GM18867 (cell line): ENCODE data around the gene TBC1D14.
"Not testable (repeated sequence)": the region's sequence is repeated elsewhere in the genome, so short reads cannot be mapped to it uniquely, and the experiment has no call there.

Source experiments
- ATAC-seq: cut with Tn5 transposase; IDR thresholded peaks from one replicate; pipeline ENCODE4 v1.9.1; 2021; ENCODE audit warnings: mild to moderate bottlenecking, moderate library complexity; ENCODE audit not compliant: unreplicated experiment

Gene TBC1D14

DNA sequence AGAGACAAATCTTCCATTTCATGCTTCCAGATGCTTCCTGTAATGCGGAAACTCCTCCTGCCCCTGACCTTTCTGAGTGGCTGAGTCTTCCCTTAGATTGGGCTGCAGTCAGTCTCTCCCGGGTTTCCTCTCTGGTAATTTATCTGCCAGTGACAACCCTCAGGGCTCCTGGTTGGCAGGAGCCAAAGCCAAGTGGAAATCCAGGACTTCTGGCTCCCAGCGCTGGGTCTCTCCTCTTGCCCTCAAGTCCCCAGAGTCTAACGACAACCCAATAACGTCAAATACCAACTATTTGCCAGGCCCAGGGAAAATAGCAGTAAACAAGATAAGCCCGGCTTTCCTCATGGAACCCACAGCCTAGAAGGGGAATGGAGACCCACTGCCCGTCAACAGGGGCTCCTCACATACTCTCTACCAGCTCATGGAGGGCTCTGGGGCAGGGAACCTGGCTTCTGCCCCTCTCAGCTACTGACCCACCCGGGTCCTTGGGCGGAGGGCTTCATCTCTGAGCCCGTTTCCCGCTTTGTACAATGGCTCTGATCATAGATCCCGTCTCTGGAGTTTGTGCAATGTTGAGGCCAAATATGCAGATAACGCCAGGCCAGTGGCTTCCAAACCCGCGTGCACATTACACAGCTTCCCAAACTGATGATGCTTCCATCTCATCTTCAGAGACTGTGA, 1.1 kb upstream of the TBC1D14 start:
- ATAC-seq, result no peak

GRCh38 chr4:6909970-6910339, 329 bp downstream of the TBC1D14 start:
- peak; percentile 45 for ATAC-seq

DNA sequence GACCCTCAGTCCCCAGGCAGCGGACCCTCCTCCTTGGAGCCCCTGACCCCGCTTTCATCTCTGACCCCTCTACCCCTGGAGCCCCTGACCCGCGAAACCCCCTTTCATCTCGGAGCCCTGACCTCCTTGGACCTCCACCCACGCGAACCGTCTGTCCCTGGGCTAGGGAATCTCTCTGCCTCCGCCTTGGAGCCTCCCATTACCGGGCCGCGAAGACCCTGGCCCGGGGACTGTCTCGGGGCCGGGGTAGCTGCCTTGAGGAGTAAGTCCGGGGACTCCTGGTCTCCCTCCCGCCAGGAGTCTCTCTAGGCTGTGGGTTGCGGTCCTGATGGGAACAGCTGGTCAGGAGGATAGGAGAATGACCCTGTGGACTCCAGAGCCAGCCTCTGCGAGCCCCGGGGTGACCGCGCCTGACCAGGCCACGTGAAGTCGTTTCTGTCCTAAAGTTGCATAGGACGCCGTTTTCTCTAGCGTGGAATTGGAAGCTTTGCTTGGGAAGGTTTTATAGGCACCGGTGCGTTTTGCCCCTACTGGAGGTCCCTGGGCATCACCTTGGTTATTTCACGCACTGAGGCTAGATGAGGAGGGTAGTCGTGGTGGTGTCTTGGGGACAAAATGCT, 824 bp downstream of the TBC1D14 start:
- ATAC-seq, result no peak

GRCh38 chr4:6910960-6911874, 1.6 kb downstream of the TBC1D14 start:
- ATAC-seq, result no peak

DNA sequence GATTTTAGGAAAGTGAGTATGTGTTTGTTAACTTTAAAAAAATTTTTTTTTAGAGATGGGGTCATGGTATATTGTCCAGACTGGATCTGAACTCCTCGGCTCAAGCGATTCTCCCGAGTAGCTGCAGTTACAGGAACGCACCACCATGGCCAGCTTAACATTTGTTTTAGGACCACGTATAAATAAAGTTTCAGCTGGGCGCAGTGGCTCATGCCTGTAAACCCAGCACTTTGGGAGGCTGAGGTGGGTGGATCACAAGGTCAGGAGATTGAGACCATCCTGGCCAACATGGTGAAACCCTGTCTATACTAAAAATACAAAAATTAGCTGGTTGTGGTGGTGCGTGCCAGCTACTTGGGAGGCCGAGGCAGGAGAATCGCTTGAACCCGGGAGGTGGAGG, 2.3 kb downstream of the TBC1D14 start:
- ATAC-seq, result not testable (repeated sequence)

- no peak for ATAC-seq
Observed at GRCh38 chr4:6912441-6912840, 2.8 kb downstream of the TBC1D14 start.

- ATAC-seq, result no peak
Observed at GRCh38 chr4:6913350-6913905, 3.8 kb downstream of the TBC1D14 start.

DNA sequence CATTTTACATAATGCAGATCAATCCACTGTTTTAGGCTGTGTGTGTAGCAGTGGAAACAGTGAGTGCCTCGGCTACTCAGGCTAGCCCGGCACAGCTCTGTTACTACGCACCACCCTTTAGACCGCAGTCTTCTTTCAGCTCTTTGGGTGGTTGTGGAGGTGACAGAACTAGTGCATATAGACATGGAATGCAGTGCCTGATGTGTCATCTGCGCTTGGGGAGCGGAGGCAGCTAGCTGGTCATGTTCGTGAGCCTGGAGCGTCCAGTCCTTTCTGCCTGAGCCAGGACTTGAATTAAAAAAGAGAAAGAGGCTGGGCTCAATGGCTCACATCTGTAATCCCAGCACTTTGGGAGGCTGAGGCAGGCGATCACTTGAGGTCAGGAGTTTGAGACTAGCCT, 4.8 kb downstream of the TBC1D14 start:
- ATAC-seq, result no peak

DNA sequence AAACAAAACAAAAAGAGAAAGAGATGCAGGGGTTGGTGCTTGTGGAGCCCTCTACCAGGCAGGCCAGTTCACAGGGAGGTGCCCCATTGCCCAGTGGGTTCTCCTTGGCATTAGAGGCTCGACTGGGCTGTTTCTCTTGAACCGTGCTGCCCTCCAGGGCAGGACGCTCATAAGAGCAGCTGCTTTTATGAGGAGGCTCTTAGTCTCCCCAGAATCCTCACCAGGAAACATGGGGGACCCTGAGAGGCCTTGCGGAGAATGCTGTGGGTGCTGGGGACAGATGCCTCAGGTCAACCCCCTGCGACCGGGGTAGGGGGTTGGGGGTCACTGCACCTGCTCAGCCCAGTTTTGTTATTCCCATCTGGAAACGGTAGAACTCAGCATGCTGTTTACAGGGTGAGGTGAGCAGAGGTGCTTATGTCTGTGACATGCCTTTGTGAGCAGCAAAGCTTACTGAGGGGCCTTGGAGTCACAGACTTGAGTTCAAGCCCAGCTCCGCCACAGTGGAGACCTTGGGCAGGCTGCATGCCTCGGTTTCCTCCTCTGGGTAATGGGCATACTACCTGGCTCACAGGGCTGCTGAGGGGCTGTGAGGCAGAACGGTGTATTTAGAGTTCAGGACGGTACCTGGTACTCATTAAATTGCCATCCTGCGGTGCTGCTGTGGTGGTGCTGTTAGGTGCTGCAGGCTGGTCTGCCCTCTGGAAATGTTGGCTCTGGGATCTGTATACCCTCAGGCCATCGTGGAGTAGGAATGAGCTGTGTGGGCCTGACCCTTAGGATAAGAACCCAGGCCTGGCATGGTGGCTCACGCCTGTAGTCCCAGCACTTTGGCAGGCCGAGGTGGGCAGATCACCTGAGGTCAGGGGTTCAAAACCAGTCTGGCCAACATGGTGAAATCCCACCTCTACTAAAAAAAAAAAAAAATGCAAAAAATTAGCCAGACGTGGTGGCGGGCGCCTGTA, 5.7 kb downstream of the TBC1D14 start:
- no peak for ATAC-seq

DNA sequence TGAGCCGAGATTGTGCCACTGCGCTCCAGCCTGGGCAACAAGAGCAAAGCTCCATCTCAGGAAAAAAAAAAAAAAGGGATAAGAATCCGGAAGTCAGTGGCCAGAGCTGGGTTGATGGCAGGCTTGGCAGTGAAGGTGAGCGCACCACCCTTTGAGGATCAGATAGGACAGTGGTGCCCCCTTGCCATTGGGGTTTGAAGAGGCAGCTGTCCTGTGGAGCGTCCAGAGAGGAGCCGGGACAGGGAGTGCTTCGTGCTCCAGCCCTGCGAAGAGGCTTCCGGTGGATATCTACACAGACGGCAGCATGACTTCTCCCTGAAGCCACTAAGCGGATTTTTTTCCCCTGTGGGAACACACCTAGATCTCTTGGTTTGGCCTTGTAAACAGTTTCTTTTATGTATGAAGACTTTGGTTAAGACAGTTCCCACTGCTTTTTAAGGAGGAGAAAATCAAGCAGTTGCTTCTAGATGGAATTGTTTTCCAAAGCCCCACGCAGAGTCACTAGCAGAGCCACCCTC, 6.5 kb downstream of the TBC1D14 start:
- ATAC-seq, result no peak

GRCh38 chr4:6916587-6917460, 7.2 kb downstream of the TBC1D14 start:
- no peak for ATAC-seq

DNA sequence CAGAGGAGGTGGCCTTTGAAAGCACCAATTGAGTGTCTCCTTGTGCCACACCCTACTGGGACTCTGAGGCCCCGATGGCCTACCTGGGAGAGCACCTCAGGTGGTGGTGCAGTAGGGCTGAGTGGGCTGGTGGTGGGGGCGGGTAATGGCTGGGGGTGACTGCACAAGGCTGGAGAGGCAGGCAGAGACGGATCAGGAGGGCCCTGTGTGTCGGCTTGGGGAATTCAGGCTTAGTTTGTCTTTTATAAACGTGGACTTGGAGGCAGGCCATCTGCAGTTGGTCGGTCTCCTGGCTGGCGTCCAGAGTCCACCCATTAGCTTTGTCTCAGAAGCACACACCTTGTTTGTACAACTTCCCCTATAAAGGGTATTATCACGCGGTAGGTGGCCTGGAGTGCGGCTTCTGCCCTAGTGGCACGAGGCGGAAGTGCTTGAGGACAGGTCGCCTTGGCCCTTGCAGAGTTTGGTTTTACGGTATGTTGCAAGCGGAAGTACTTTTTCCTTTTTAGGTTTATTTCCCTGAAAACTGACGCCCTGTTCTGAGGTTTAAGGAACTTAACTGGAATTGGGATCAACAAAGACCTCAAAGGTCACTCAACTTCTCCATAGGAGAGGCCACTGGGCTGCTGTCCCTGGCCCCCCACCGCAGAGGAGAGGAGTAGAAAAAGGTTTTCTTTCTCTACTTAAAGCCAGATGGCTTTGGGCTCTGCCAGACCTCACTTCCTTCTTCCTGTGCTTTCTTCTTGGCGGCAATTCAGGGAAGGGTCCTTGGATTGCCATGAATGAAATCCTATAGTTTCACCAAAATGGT, 8.0 kb downstream of the TBC1D14 start:
- peak; percentile 68 for ATAC-seq

- ATAC-seq, result no peak
Observed at GRCh38 chr4:6918338-6918737, 8.7 kb downstream of the TBC1D14 start.

DNA sequence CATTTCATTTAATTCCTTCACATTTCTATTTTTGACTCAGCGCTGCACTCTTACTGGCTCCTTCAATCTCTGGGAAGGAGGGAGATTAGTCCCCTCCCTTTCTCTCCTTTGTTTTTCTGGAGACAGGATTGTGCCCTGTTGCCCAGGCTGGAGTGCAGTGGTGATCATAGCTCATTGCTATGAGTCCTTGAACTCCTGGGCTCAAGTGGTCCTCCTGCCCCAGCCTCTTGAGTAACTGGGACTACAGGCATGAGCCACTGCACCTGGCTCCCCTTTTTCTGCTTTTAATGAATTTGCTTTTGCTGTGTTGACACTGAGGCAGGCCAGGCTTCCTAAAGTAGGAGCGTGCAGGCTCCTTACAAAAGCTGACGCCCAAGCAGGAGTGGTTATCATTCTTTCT, 10.5 kb downstream of the TBC1D14 start:
- ATAC-seq, result no peak

DNA sequence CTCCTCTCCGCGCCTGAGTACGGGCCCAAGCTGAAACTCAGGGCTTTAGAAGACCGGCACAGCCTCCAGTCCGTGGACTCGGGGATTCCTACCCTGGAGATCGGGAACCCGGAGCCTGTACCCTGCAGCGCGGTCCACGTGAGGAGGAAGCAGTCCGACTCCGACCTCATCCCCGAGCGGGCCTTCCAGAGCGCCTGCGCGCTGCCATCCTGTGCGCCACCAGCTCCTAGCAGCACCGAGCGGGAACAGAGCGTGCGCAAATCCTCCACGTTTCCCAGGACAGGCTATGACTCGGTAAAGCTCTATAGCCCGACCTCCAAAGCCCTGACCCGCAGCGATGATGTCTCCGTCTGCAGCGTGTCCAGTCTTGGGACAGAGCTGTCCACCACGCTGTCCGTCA, 13.9 kb downstream of the TBC1D14 start:
- ATAC-seq, result no peak

- no peak for ATAC-seq
Observed at GRCh38 chr4:6924361-6924779, 14.7 kb downstream of the TBC1D14 start.

DNA sequence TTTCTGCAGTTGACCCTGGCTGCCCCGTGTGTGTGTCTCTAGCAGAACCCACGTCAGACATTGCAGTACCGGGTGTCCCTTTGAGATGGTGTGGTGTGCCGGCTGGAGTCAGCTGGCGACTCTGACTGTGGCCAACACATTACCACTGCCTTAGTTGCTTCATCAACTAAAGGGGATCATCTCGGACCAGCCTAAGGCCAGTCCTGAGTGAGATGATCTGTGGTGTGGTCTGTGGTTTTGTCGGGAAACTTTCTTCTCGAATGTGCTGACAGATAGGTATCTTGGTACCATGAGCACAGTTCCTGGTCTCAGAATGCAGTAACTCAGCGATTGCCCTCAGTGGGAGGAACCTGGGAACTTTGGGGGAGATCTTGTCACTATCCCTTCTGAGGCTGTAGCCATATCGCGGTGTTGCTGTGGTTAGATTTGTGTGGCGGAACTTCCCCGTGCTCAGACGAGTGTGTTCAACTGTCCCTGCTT, 15.8 kb downstream of the TBC1D14 start:
- no peak for ATAC-seq

- no peak for ATAC-seq
Observed at GRCh38 chr4:6926081-6926480, 16.5 kb downstream of the TBC1D14 start.
